HFF-Myc (cell line): Measurements from ENCODE around the gene SSR4.
"Not testable (repeated sequence)": the region's sequence is repeated elsewhere in the genome, so short reads cannot be mapped to it uniquely, and the experiment has no call there.

Experiments used
- DNase-seq: peaks from one replicate; pipeline ENCODE4 v3.0.0-alpha.2; 2011; ENCODE audit warnings: low read depth; ENCODE audit errors: extremely low read depth
- H3K4me3 ChIP-seq: replicated peaks from 2 replicates; pipeline ENCODE4 v1.5.1; 2011; ENCODE audit warnings: low read depth, mild to moderate bottlenecking, control low read depth, low read length
- TF ChIP-seq, protein P1 (sequence below): IDR thresholded peaks from 2 replicates; pipeline ENCODE4 v1.5.1; 2012; ENCODE audit warnings: mild to moderate bottlenecking, low read depth, low read length, control low read depth; ENCODE audit errors: missing control alignments

The SSR4 gene

DNA sequence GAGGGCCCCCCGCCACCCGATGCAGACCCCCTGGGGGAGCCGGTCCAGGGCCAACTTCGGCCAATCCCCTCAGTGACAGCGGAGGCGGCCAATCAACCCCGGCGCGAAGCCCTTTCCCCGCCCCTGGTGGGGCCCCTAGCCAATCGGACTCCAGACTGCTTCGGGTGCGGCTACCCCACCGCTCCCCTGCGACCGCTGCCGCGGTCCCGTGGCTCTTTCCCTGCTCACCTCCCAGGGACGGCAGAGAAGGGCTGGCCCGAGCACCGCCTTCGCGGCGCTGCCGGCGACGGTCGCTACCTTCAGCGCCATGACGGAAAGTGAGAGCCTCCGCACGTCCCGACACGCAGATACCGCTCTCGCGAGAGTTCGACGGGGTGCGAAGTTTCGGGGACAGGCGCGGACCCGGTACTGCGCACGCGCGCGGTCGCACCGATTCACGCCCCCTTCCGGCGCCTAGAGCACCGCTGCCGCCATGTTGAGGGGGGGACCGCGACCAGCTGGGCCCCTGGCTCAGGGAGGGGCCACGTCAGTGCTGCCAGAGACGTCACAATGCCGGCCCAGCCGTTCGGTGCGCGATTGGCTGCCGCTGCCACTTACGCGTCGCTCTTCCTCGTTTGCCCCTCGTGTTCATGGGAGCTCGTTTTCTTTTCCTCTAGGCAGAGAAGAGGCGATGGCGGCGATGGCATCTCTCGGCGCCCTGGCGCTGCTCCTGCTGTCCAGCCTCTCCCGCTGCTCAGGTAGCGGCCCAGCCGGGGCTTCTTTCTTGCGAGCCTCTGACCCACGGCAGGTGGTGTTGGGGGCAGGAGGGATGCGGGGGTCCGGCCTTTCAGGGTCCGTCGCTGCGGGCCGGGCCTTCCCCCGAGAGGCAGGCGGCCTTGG lies at the start of gene SSR4, which contains the start of gene IDH3G:
SSR4 (plus strand) TSS at position 651 of the 879 bp plus-strand sequence; CDS start at position 671, 20 bp downstream.
IDH3G (minus strand) TSS at position 358 of the 879 bp plus-strand sequence; CDS start at position 309, 49 bp downstream.
- TF ChIP-seq, protein P1, sequence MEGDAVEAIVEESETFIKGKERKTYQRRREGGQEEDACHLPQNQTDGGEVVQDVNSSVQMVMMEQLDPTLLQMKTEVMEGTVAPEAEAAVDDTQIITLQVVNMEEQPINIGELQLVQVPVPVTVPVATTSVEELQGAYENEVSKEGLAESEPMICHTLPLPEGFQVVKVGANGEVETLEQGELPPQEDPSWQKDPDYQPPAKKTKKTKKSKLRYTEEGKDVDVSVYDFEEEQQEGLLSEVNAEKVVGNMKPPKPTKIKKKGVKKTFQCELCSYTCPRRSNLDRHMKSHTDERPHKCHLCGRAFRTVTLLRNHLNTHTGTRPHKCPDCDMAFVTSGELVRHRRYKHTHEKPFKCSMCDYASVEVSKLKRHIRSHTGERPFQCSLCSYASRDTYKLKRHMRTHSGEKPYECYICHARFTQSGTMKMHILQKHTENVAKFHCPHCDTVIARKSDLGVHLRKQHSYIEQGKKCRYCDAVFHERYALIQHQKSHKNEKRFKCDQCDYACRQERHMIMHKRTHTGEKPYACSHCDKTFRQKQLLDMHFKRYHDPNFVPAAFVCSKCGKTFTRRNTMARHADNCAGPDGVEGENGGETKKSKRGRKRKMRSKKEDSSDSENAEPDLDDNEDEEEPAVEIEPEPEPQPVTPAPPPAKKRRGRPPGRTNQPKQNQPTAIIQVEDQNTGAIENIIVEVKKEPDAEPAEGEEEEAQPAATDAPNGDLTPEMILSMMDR, result no peak
- H3K4me3 ChIP-seq, result peak within 1 kb of the TSS; percentile 68
- peak; percentile 58 for DNase-seq

DNA sequence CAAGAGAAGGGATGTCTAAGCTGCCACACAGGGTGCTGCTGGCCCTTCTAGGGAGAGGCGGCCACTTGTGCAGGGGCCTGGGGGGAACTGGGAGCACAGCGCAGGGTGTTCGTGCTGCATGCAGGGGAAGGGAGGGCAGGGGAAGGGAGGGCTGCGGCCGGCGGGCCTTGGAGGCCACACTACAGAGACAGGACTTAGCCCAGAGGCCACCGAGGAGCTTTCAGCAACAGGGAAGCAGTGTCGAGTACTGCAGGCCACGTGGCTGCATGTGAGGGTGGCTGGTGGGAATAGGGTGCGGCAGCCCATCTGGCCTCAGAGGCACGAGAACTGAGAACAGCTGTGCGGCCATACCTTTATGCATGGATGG lies 49.4 kb upstream of the SSR4 start:
- DNase-seq, H3K4me3 ChIP-seq: not testable (repeated sequence)

DNA sequence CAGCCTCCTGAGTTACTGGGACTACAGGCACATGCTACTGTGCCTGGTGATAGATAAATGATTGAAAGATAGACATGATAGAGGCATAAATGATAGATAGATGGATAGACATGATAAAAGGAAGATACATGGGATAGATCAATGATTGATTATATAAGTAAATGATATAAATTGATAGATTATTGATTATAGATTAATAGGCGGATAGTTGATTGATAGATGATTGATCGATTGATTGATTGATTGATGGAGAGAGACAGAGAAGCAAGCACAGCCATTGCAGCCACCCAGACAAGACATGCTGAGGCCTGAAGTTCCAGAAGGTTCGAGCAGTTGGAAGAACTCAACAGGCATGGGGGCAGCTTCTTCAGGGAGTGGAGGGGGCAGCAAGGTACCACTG lies 48.1 kb upstream of the SSR4 start:
- TF ChIP-seq, protein P1, result no peak
- no peak for DNase-seq
- no peak overlapping the region for H3K4me3 ChIP-seq

DNA sequence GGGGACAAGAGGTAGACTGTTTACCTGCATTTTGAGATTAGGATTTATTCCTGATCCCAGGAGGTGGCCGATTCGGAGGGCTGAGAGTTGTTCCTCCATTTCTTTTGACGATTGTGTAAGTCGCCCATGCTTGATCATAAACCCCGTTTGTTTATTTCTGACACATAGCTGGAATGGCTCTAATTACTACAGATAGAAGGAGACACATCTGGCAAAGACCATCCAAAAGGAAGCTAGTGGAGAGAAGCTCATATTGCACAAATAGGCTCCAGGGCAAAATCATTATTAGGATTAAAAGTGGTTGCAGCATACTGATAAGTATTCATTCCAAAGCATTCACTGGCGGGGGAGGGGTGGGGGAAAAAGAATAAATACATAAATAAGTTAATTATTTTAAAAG lies 47.5 kb upstream of the SSR4 start:
- not testable (repeated sequence) for DNase-seq, H3K4me3 ChIP-seq

DNA sequence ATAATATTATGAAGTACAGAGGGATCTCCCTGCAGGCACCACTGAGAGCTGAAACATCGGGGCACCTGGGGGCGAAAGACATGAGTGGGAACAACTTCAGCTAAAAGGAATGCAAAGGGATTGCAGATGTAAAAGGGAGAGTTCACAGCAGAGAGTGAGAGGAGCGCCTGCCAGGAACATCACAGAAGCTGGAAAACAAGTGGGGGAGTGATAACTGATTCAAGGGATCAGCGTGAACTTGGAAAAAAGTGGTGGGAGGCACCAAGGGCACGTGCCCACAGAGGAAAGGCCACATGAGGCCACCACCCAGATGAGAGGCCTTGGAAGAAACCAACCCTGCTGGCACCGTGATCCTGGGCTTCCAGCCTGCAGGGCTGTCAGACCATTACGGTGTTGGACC lies 45.5 kb upstream of the SSR4 start:
- not testable (repeated sequence) for DNase-seq, H3K4me3 ChIP-seq

DNA sequence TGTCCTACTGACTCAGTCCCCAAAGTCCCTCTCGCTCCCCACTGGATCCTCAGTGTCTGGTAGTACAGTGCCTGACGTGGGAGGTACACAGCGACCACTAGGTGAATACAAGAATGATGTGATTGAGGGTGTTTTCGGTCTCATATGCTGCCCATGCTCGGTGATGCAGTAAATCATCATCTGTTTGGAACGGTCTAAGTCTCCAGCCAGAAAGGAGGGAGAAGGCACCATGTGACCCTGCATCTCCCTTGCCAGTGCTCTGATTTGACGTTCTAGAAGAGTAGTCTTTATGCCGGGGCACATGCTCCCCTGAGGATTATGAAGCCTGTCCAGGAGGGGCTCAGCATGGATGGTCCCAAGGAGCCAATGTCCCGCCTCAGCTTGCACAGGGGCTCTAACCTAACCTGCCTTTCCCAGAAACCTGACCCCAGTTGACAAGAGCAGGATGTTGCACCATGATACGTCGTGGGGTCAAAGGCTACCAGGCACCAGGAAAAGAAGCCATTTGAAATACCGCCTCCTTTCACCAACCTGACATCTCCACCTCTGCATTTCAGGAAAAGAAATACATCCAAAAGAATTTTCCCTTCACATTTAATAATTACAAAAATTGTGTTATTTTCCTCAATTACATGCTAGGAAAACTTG lies 44.2 kb upstream of the SSR4 start:
- DNase-seq, result no peak
- no peak overlapping the region for H3K4me3 ChIP-seq
- TF ChIP-seq, protein P1, result no peak

DNA sequence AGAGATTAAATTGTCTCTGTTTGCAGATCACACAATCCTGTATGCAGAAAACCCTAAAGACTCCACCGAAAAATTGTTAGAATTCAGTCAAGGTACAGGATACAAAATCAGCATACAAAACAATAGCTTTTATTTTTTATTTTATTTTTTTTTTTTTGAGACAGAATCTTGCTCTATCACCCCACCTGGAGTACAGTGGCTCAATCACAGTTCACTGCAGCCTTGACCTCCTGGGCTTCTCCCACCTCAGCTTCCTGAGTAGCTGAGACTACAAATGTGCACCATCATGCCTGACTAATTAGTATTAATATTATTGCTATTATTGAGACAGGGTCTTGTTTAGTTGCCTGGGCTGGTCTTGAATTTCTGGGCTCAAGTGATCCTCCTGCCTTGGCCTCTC lies 39.3 kb upstream of the SSR4 start:
- no peak for DNase-seq
- no peak overlapping the region for H3K4me3 ChIP-seq
- TF ChIP-seq, protein P1, result no peak

DNA sequence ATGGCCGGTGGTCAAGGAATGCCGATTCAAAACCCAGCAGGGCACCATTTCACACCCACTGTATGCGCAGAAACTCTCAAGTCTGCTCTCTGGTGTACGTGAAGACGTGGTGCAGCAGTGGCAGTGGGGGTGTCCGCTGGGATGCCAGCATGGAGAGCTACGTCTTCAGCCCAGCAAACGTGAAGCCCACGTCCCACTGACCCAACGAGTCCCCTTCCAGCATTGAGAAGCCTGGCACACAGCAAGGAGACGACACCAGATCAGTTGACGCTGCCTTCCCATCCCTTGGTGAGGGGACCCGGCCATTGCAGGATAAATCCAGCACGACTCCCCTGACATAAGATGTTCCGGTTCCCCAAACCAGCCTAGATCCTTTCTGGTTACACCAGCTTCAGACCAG lies 32.6 kb upstream of the SSR4 start:
- DNase-seq, result no peak
- TF ChIP-seq, protein P1, result no peak
- H3K4me3 ChIP-seq, result no peak overlapping the region
